AG08396 (cell line): Measurements from ENCODE around the gene CELA3B.
"Not testable (repeated sequence)": the region's sequence is repeated elsewhere in the genome, so short reads cannot be mapped to it uniquely, and the experiment has no call there.

Experiments
- DNase-seq: peaks from one replicate; pipeline ENCODE4 v3.0.0; 2012; ENCODE audit warnings: low spot score, mixed read lengths

The CELA3B gene

GRCh38 chr1:22012752-22013151 lies 35.9 kb downstream of the CELA3B start:
- DNase-seq = not testable (repeated sequence)

GRCh38 chr1:22014575-22015206 lies 37.9 kb downstream of the CELA3B start:
- DNase-seq = not testable (repeated sequence)

GRCh38 chr1:22018583-22019559 lies 42.0 kb downstream of the CELA3B start:
- DNase-seq = peak; percentile 57

- no peak for DNase-seq
Observed at GRCh38 chr1:22021061-22021460, 44.2 kb downstream of the CELA3B start.

GRCh38 chr1:22024485-22025367 lies 47.9 kb downstream of the CELA3B start:
- peak; percentile 58 for DNase-seq

GRCh38 chr1:22025368-22026155 lies 48.7 kb downstream of the CELA3B start:
- DNase-seq = peak; percentile 84

GRCh38 chr1:22026924-22027289 lies 50.1 kb downstream of the CELA3B start:
- DNase-seq = no peak

GRCh38 chr1:22030057-22030456 lies 53.2 kb downstream of the CELA3B start:
- no peak for DNase-seq

- no peak for DNase-seq
Observed at GRCh38 chr1:22030473-22030872, 53.7 kb downstream of the CELA3B start.

GRCh38 chr1:22031214-22031962 lies 54.6 kb downstream of the CELA3B start:
- DNase-seq = no peak

- not testable (repeated sequence) for DNase-seq
Observed at GRCh38 chr1:22034834-22035233, 58.0 kb downstream of the CELA3B start.

- DNase-seq = no peak
Observed at GRCh38 chr1:22037520-22037919, 60.7 kb downstream of the CELA3B start.

GRCh38 chr1:22038036-22038435 lies 61.2 kb downstream of the CELA3B start:
- DNase-seq = no peak
